IPS-18c (cell line): ENCODE measurements around the gene ZNF337.
"Not testable (repeated sequence)": the region's sequence is repeated elsewhere in the genome, so short reads cannot be mapped to it uniquely, and the experiment has no call there.

Experiments
- H3K4me3 ChIP-seq: 2 replicates; pipeline ENCODE4 v1.7.0; 2013; ENCODE audit warnings: low read depth, mild to moderate bottlenecking, low read length, moderate library complexity; ENCODE audit not compliant: insufficient read depth
- H3K9me3 ChIP-seq: one replicate; pipeline ENCODE4 v1.6.1; 2013; ENCODE audit warnings: mild to moderate bottlenecking, low read length, moderate library complexity; ENCODE audit not compliant: control insufficient read depth, insufficient read depth

ZNF337 gene

GRCh38 chr20:25659999-25660398 lies 36.7 kb downstream of the ZNF337 start:
- no peaks in the 10 kb centered on the region for H3K9me3 ChIP-seq
- no peak overlapping the region for H3K4me3 ChIP-seq

- H3K4me3 ChIP-seq = no peak overlapping the region
- H3K9me3 ChIP-seq = no peaks in the 10 kb centered on the region
Measured at GRCh38 chr20:25654487-25654886, 42.2 kb downstream of the ZNF337 start.

- not testable (repeated sequence) for H3K4me3 ChIP-seq, H3K9me3 ChIP-seq
Measured at GRCh38 chr20:25652866-25653265, 43.8 kb downstream of the ZNF337 start.

- Histone ChIP-seq H3K4me3 (no peak overlapping the region), H3K9me3 (no peaks in the 10 kb centered on the region)
Measured at GRCh38 chr20:25644814-25645213, 51.8 kb downstream of the ZNF337 start.

- no peaks in the 10 kb centered on the region for H3K9me3 ChIP-seq
- no peak overlapping the region for H3K4me3 ChIP-seq
Measured at GRCh38 chr20:25643716-25644115, 52.9 kb downstream of the ZNF337 start.

DNA sequence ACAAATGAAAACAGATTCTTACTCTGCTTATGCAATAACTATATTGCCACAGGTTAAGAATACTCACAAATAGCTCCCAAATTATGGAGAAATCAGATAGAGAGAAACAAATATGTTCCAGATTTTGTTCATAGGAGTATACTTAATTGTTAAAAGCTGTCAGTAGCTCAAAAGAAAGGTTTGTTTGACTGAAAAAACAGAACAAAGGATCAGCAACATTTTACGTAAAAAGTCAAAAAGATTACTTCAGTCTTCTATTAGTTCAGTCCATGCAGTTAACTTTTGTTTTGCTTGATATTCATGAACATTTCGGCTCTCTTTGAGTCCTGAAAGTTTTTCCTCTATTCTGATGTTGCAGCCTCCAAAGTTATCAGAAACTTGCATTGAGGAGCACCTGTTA lies 59.4 kb downstream of the ZNF337 start:
- H3K9me3 ChIP-seq = no peaks in the 10 kb centered on the region

DNA sequence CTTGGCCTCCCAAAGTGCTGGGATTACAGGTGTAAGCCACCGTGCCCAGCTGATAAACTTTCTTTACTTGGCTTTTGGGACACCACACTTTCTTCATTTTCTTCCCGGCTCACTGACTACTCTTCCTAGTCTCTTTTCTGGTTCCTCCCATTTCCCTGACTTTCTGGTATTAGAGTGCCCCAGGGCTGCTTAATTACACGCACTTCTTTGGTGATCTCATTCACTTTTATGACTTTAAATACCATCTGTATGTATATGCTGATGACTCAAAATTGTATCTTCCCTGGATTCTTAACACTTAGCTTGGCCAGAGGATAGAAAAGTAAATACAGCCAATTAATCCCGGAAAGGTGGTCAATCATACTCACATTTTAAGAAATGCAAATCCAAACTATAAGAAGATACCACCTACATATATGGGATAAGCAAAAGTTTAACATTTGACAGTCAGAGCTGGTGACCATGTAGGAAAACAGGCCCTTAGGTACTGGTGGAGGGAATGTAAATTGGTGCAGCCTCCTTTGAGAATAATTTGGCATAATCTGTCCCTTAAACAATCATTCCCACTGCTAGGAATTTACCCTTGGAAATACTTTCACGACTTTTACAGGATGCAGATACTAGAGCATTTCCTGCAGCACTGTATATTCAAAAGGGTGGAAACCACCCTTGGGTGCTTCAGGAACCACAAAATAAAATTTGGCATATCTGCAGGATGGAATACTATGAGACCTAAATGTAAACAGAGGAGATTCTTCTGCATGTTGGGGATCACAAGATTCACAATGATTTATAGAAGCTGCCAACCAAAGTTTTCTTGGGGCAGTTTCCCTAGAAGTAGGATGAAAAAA lies 63.5 kb downstream of the ZNF337 start:
- no peaks in the 10 kb centered on the region for H3K9me3 ChIP-seq
- no peak overlapping the region for H3K4me3 ChIP-seq

More for the DNA sequence above, 59.4 kb downstream of the ZNF337 start:
- H3K4me3 ChIP-seq = no peak overlapping the region

- H3K9me3 ChIP-seq, H3K4me3 ChIP-seq: not testable (repeated sequence)
Measured at GRCh38 chr20:25630615-25631014, 66.0 kb downstream of the ZNF337 start.

- H3K4me3 ChIP-seq = no peak overlapping the region
- H3K9me3 ChIP-seq = peaks cover 2% of the 10 kb centered on the region
Measured at GRCh38 chr20:25629816-25630499, 66.7 kb downstream of the ZNF337 start.

- Histone ChIP-seq H3K9me3 (peaks cover 2% of the 10 kb centered on the region), H3K4me3 (no peak overlapping the region)
Measured at GRCh38 chr20:25626779-25627178, 69.9 kb downstream of the ZNF337 start.

DNA sequence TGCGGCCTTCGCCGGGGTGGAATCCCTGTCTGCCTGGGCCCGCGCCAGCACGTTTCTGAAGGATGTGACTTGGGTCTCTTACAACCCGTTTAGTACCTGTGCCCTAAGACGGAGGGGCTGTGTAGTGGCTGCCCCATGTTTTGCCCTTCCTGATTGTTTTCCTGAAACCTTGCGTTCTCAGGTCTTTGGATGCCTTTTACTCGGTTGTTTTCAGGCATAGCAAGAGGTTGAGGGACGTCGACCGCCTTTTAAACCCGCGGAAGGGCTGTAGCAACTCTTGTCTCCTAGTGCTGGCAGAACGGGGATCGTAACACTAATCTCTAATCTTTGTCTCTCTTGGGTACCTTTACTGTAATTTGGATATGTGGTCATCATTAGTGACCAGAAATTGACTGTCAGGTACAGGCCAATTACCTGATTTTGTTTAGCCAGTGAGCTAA lies 72.1 kb downstream of the ZNF337 start:
- H3K4me3 ChIP-seq = peak overlapping the region; percentile 79

More for the DNA sequence above, 72.1 kb downstream of the ZNF337 start:
- H3K9me3 ChIP-seq = peaks cover 2% of the 10 kb centered on the region
